A673 (cell line): Measurements from ENCODE around the gene HOXD9. TPM values are rescaled to one million over a fixed set of nuclear protein-coding genes. Genes with fewer than 3 reads are reported as not detected.
A peak's percentile ranks its signal among the peaks of the same experiment; 100 is the strongest.

Source experiments
- BruUV-seq: library from RNA; stranded (reverse); fragments of 400-500 nt; replicated peaks from 2 replicates; lab custom pipeline; 2021; lab: Mats Ljungman, UMichigan
- CTCF ChIA-PET: fragments of 300-600 bp; sonication (Branson Sonifier 250); formaldehyde crosslinking; loops from one replicate; lab custom pipeline; 2022; ENCODE audit warnings: antibody characterized with exemption; lab: Charles Lee
- POLR2A ChIA-PET: fragments of 300-600 bp; sonication (Branson Sonifier 250); formaldehyde crosslinking; loops from one replicate; lab custom pipeline; 2022; ENCODE audit warnings: antibody characterized with exemption; ENCODE audit not compliant: low non-redundant PET; lab: Charles Lee
- DNase-seq: peaks from one replicate; pipeline ENCODE4 v3.0.0-alpha.2; 2015; ENCODE audit warnings: low spot score
- H3K27ac ChIP-seq: fragments of 200-600 bp; sonication (generic); 2 replicates; pipeline ENCODE4 v1.5.1; 2016; ENCODE audit warnings: mixed run types, low read depth, mild to moderate bottlenecking, mixed read lengths, antibody characterized with exemption, low read length; ENCODE audit not compliant: poor library complexity, severe bottlenecking
- H3K27me3 ChIP-seq: fragments of 200-600 bp; sonication (generic); replicated peaks from 2 replicates; pipeline ENCODE4 v1.6.1; 2017; ENCODE audit warnings: mixed run types, low read depth, mild to moderate bottlenecking, mixed read lengths, antibody characterized with exemption, low read length; ENCODE audit not compliant: insufficient read depth, poor library complexity
- H3K36me3 ChIP-seq: fragments of 200-600 bp; sonication (generic); 2 replicates; pipeline ENCODE4 v1.6.1; 2016; ENCODE audit warnings: mixed run types, mild to moderate bottlenecking, mixed read lengths, antibody characterized with exemption, low read length; ENCODE audit not compliant: insufficient read depth, poor library complexity, severe bottlenecking
- H3K4me1 ChIP-seq: fragments of 200-600 bp; sonication (generic); 2 replicates; pipeline ENCODE4 v1.6.1; 2017; ENCODE audit warnings: mixed run types, mild to moderate bottlenecking, mixed read lengths, antibody characterized with exemption, low read length; ENCODE audit not compliant: insufficient read depth, poor library complexity, severe bottlenecking
- H3K4me3 ChIP-seq: fragments of 200-600 bp; sonication (generic); 2 replicates; pipeline ENCODE4 v1.5.1; 2016; ENCODE audit warnings: low read depth, mixed run types, mild to moderate bottlenecking, mixed read lengths, low read length; ENCODE audit not compliant: poor library complexity, severe bottlenecking
- H3K9me3 ChIP-seq: fragments of 200-600 bp; sonication (generic); 2 replicates; pipeline ENCODE4 v1.6.1; 2016; ENCODE audit warnings: mixed run types, low read depth, mild to moderate bottlenecking, mixed read lengths, antibody characterized with exemption, low read length; ENCODE audit not compliant: poor library complexity, severe bottlenecking
- EZH2 ChIP-seq: fragments of 200-600 bp; sonication (generic); IDR thresholded peaks from 2 replicates; pipeline ENCODE4 v1.6.1; 2017; ENCODE audit warnings: borderline replicate concordance, low read depth, mild to moderate bottlenecking, mixed read lengths, antibody characterized with exemption, low read length; ENCODE audit not compliant: poor library complexity, severe bottlenecking
- intact Hi-C: fragments of 100-400 bp; cut with micrococcal nuclease; formaldehyde crosslinking; loops from one replicate; pipeline ENCODE4 v1.10.0; 2022; ENCODE audit not compliant: unreplicated experiment
- microRNA-seq: library from miRNA; unstranded; fragments of <30 nt; microRNA quantifications from one replicate; pipeline ENCODE4 v1.2.0, GENCODE V29; 2021
- total RNA-seq: library from RNA; stranded (reverse); gene quantifications from 2 replicates; pipeline ENCODE4 v1.2.3, GENCODE V29; 2021
- TF ChIP-seq, protein P1 (sequence below): fragments of 300-800, 200-600 bp; sonication (generic); conservative IDR thresholded peaks from 2 replicates; pipeline ENCODE4 v1.5.1; 2017; ENCODE audit warnings: low read depth, mild to moderate bottlenecking, antibody characterized with exemption, low read length, moderate library complexity, mixed read lengths

HOXD9 gene
- total RNA-seq, 1 experiment from 2014 or later = 63.0 TPM

DNA sequence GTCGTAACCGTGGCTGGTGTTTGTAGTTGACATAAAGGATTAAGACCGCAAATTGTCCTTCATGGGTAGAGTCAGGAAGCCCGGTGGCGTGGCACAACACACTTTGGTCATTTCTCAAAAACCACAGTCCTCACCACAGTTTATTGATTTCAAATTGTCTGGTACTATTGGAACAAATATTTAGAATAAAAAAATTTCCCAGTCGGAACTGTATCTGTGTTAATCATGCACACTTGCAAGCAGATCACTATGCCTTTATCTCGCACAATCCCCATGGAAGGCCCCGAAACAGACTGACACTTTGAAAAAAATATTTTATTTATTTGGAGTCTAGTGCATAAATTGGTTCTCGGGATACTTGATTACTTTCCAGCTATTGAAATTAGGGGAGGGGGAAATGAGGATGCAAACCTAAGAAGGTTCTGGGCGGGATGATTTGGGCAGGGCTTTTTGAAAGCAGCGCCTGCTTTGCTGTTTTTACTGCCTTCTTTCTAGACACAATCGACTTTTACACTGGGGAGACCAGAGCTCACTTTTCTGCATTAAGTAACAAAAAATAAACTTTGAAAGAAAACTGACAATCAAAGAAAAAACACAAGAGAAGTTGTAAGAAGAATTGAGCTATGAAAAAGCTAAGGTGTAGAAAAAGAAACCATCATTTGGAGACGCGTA, 50.5 kb downstream of the HOXD9 start:
- Histone ChIP-seq H3K27ac (no peak overlapping the region), H3K4me3 (no peak overlapping the region), H3K36me3 (no peaks in the 10 kb centered on the region), H3K27me3 (no peaks in the 10 kb centered on the region), H3K9me3 (no peaks in the 10 kb centered on the region), H3K4me1 (peaks cover 37% of the 10 kb centered on the region)
- no peak for DNase-seq
- POLR2A ChIA-PET = interaction anchor here (0.6 kb wide), 1 partner anchor 935 kb away, joined by 5 read pairs; no protein-coding TSS in a partner anchor
- intact Hi-C loops = no loop called here
- CTCF ChIA-PET = no interaction called here
- no peak for TF ChIP-seq EZH2
- TF ChIP-seq, protein P1, sequence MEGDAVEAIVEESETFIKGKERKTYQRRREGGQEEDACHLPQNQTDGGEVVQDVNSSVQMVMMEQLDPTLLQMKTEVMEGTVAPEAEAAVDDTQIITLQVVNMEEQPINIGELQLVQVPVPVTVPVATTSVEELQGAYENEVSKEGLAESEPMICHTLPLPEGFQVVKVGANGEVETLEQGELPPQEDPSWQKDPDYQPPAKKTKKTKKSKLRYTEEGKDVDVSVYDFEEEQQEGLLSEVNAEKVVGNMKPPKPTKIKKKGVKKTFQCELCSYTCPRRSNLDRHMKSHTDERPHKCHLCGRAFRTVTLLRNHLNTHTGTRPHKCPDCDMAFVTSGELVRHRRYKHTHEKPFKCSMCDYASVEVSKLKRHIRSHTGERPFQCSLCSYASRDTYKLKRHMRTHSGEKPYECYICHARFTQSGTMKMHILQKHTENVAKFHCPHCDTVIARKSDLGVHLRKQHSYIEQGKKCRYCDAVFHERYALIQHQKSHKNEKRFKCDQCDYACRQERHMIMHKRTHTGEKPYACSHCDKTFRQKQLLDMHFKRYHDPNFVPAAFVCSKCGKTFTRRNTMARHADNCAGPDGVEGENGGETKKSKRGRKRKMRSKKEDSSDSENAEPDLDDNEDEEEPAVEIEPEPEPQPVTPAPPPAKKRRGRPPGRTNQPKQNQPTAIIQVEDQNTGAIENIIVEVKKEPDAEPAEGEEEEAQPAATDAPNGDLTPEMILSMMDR = no peak
- TSS peak; percentile 39 for BruUV-seq

DNA sequence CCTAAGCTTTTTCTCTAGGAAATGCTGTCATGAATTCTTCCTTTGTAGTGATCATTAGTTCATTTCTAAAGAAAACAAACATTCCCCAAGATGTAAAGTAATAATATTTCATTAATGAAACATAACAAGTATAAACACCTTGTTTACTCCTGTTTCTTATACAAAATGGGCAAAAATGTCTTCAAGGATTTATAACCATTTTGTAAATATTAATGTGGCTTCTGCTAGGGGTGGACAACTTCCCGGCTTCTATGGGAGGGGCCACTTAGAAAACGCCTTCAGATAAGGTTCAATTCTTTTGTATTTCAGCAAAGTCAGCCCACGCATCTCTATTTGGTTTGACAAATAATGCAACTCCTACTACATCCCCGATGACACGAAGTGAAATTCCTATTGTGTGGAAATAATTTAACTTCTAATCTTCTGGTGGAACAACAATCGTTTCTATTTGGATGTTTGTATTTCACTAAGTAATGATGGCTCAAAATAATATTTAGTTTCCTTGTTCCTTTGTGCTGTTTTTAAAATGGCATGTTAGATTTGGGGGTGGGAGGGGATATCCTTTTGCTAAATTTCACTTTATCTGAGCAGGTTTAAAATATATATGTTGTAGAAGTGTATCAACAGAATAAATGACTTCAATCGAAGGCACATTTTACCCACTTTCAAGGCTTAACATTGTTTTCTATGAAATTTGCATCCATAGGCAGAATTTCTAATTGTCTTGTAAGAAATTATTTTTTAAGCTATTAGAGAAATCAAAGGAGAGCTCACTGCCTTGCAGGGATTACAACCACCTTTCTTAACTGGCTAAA, 51.3 kb downstream of the HOXD9 start:
- CTCF ChIA-PET = interaction anchor here (0.9 kb wide), 1 partner anchor 991 kb away, joined by 4 read pairs; no protein-coding TSS in a partner anchor
- no TSS peak for BruUV-seq
- H3K27ac ChIP-seq = peak overlapping the region; percentile 48
- POLR2A ChIA-PET = interaction anchor here (0.6 kb wide), 2 partner anchors 20 to 397 kb away, joined by 3 read pairs; no protein-coding TSS in a partner anchor
- no peaks in the 10 kb centered on the region for H3K36me3 ChIP-seq
- no peak for DNase-seq
- TF ChIP-seq, protein P1 = no peak
- no peak for TF ChIP-seq EZH2
- H3K27me3 ChIP-seq = no peaks in the 10 kb centered on the region
- no peaks in the 10 kb centered on the region for H3K9me3 ChIP-seq
- peaks cover 37% of the 10 kb centered on the region for H3K4me1 ChIP-seq
- H3K4me3 ChIP-seq = peak overlapping the region; percentile 22
- intact Hi-C loops = no loop called here

DNA sequence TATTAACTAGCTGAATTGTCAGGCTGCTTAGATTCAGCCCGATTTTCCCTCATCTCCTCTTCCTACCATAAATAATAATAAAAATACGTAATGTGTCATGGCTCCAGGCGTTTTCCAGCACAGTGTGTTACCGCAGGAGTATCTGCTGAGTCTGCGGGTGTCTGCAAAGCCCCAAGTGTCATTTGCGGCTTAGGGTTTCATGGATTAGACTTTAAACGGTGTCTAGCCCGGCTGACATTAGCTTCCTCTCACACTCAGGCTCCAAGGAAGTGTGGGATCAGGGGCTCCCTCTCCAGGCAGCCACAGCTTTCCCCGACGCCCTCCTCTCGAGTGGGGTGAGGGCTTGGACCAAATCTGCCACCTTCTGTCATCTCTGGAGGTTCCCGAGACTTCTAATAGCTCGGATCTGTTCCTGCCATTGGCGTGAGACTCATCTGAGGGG, 51.9 kb downstream of the HOXD9 start:
- Histone ChIP-seq H3K9me3 (no peaks in the 10 kb centered on the region), H3K36me3 (no peaks in the 10 kb centered on the region), H3K4me3 (peak overlapping the region; percentile 22), H3K4me1 (peaks cover 37% of the 10 kb centered on the region), H3K27ac (peak overlapping the region; percentile 48), H3K27me3 (no peaks in the 10 kb centered on the region)
- no TSS peak for BruUV-seq
- TF ChIP-seq, protein P1 = peak; percentile 41
- no peak for TF ChIP-seq EZH2
- ChIA-PET CTCF (interaction anchor here (0.9 kb wide), 1 partner anchor 990 kb away, joined by 4 read pairs; no protein-coding TSS in a partner anchor), POLR2A (interaction anchor here (0.6 to 1.1 kb wide), 3 partner anchors 21 to 480 kb away, joined by 3 to 4 read pairs (median 3); no protein-coding TSS in a partner anchor)
- intact Hi-C loops = no loop called here
- peak; percentile 77 for DNase-seq

Small RNA genes within 50 kb of the gene (microRNA-seq; reads per million reads assigned to microRNA genes)
- 118,193 reads per million, percentile 100 among the genes with 10 or more reads in this experiment for gene MIR10B

Other genes starting within 250 kb of the HOXD9 start
- gene LNPK, start 120.5 kb upstream of the HOXD9 start, total RNA-seq = 42.5 and 46.6 TPM in 2 replicates
- gene EVX2, start 38.8 kb upstream of the HOXD9 start, total RNA-seq = 0.41 and 0.70 TPM in 2 replicates
- 32.7 and 33.8 TPM in 2 replicates for gene HOXD13, start 30.0 kb upstream of the HOXD9 start, total RNA-seq
- gene HOXD12, start 22.9 kb upstream of the HOXD9 start, total RNA-seq = 0.58 and 0.72 TPM in 2 replicates
- 107 and 123 TPM in 2 replicates for gene HOXD11, start 15.4 kb upstream of the HOXD9 start, total RNA-seq
- gene HOXD10, start 5.9 kb upstream of the HOXD9 start, total RNA-seq = 88.6 and 98.3 TPM in 2 replicates
- gene HOXD8, start 7.0 kb downstream of the HOXD9 start, total RNA-seq = 56.8 and 61.9 TPM in 2 replicates
- gene HOXD4, start 28.8 kb downstream of the HOXD9 start, total RNA-seq = 30.8 and 34.3 TPM in 2 replicates
- 41.3 and 53.0 TPM in 2 replicates for gene HOXD3, start 34.6 kb downstream of the HOXD9 start, total RNA-seq
- gene HOXD1, start 65.9 kb downstream of the HOXD9 start, total RNA-seq = not detected in 2 replicates
- 31.1 and 35.1 TPM in 2 replicates for gene MTX2, start 146.7 kb downstream of the HOXD9 start, total RNA-seq